ENCODE measurements around the gene NLRC5.
A peak's percentile ranks its signal among the peaks of the same experiment; 100 is the strongest.
"Not testable (repeated sequence)": the region's sequence is repeated elsewhere in the genome, so short reads cannot be mapped to it uniquely, and the experiment has no call there.

Gene NLRC5

GRCh38 chr16:57001026-57001679 lies 11.8 kb downstream of the NLRC5 start:
- DNase-seq (ENCODE audit: low read depth in 2 of 2), result no peak

GRCh38 chr16:57003439-57004386 lies 14.4 kb downstream of the NLRC5 start:
- DNase-seq (ENCODE audit: low read depth in 2 of 2), result no peak

DNA sequence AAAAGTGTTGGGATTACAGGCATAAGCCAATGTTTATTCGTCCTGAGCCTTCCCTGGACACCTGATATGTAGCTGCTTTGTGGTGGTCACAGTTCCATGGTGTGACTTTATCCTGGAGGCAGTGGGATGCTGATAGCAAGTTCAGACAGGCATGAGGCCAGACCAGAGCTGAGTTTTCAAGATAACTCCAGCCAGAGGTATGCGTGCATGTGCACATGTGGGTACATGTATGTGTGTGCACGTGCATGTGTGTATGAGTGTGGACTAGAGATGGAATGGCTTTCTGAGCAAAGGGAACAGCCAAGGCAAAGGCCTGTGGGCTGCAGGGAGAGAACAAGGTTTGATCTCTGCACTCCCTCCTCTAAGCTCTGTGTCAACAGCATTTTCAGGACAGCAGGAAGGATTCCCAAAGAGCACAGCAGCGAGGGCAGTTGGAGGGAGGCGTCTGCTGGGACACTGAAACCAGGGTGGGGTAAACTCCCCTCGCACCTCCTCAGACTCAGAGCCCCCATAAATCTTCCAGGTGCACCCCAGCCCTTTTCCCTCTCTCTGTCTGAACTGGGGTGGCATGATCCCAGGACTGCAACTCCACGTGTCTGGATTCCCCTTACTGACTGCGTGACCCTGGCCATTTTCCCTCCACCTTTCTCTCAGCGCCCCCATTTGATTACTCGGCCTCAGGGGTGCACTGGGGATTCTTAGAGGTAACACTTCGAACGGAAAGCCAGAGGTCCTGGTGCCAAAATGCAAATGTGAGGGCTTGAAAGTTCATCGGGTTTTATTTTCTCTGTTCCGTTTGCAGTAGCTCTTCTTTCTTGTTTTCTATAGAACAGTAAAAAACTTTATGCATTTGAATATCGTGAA lies 15.3 kb downstream of the NLRC5 start:
- no peak for DNase-seq (ENCODE audit: low read depth in 2 of 2)

- DNase-seq (ENCODE audit: low read depth in 2 of 2), result not testable (repeated sequence)
Measured at GRCh38 chr16:57005597-57005996, 16.2 kb downstream of the NLRC5 start.

- DNase-seq (ENCODE audit: low read depth in 2 of 2), result no peak
Measured at GRCh38 chr16:57007050-57007449, 17.7 kb downstream of the NLRC5 start.

- DNase-seq (ENCODE audit: low read depth in 2 of 2), result no peak
Measured at GRCh38 chr16:57007530-57007929, 18.2 kb downstream of the NLRC5 start.

DNA sequence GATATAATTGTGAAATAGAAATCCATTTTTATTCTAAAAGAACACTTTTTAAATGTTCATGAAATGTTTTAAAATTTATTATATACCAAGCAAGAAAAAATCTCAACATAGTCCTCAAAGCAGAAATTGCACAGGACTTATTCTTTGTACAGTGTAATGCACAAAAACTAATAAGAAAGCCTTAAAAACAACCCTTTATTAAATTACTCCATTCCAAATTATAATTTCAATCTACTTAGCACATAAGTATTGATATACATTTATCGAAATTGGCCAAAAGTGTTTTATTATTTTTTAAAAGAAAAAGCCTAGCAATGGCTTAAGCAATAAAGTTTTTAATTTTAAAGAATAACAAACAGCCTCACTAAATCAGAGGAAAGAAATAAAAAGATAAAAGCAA lies 19.1 kb downstream of the NLRC5 start:
- DNase-seq (ENCODE audit: low read depth in 2 of 2), result no peak

DNA sequence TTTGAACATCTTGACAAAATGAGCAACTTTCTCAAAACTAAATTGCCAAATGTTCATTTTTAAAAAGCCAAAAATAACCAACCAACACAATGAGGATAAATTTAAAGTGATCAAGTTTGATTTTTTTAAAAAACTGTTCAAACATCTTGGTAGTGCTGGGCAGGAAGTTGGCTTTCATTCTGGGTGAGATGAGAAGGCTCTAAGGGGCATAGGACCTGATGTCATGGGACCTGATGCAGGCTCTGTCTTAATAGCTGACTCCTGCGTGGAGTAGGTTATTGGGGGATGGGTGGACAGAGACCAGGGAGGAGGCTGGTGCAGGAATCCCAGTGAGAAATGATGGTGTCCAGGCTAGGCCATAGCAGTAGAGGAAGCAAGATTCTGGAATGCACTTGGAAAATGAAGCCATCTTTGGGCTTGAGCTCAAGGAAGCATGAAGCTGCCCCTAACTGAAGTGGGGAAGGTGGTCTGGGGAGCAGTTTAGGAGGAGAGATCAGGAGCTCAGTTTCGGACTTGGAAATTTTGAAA lies 20.4 kb downstream of the NLRC5 start:
- no peak for DNase-seq (ENCODE audit: low read depth in 2 of 2)

DNA sequence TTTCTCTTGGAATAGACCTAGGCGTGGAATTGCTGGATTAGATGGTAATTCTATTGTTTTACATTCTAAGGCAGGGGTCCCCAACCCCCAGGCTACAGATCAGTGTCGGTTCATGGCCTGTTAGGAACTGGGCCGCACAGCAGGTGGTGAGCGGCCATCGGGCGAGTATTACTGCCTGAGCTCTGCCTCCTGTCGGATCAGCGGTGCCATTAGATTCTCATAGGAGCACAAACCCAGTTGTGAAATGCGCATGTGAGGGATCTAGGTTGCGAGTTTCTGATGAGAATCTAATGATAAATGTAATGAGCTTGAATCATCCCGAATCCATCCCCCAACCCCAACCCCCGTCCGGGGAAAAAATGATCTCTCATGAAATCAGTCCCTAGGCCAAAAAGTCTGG lies 23.0 kb downstream of the NLRC5 start:
- no peak for DNase-seq (ENCODE audit: low read depth in 2 of 2)

DNA sequence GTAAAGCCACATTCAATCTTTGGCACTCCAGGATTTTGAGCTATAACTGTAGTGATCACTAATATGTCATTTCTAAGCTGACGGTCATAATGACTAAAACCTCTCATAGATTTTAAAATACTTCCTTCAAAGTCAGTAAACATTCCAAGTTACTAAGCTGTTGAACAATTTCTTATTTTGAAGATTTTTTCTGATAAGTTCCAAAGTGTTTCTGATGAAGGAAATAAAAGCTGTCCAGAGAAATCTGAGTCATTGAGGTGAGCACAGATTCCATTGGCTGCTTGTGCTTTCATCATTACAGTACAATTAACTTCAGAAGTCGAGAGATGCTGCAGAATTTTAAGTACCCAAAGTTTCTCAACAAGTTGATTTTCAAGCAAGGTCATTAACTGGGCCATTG lies 23.9 kb downstream of the NLRC5 start:
- DNase-seq (ENCODE audit: low read depth in 2 of 2), result no peak

GRCh38 chr16:57013902-57014301 lies 24.5 kb downstream of the NLRC5 start:
- DNase-seq (ENCODE audit: low read depth in 2 of 2), result no peak

DNA sequence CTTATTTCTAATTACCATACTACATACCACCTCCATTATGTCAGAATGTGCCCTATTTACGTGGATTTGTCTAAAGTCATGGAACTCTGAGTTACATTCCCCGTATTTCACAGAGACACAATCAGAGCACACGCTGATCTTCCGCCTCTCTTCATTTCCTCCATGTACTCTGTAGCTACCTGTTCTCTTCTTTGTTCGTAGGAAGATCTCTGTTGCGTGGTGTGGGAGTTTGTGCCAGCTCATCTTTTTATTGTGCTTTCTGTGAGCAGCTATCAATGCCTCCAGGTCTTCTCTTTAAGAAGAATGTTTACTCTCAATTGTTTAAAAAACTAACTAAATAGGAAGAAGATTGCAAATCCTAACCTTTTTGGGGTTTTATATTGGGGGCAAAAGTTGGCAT lies 26.9 kb downstream of the NLRC5 start:
- DNase-seq (ENCODE audit: low read depth in 2 of 2), result no peak

DNA sequence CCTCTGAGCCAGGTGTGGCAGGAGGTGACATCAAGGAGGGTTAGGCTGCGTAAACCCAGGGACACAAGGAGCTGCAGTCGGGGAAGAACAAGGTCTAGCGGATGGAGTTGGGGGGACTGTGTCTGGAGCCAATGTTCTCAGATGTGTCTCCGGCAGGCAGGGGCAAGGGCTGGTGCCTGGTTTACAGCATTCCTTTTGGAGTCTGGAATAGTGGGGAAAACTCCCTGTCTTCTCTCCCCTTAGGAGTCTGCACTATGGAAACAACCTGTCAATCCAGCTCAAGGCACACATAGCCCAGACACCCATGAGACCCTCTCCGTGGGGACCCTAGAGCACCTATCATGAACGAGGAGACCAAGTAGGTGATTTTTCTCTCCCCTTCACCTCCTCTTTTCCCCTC lies 27.5 kb downstream of the NLRC5 start:
- DNase-seq (ENCODE audit: low read depth in 2 of 2), result no peak

DNA sequence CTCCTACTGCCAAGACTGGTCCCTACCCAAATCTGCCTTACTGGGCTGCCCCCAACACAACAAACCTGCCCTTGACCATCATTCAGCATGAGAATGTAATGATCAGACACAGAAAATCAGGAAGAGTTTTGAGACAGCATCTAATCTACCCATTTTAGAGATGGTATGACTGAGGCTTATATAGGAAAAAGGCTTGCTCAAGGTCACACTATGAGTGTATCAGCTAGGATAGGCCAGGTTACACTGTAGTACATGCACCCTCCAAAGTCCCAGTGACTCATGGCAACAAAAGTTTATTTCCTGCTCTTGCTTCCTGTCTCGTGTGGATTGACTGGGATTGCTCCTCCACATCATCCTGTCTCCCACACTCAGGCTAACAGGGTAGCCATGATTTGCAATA lies 27.9 kb downstream of the NLRC5 start:
- no peak for DNase-seq (ENCODE audit: low read depth in 2 of 2)

DNA sequence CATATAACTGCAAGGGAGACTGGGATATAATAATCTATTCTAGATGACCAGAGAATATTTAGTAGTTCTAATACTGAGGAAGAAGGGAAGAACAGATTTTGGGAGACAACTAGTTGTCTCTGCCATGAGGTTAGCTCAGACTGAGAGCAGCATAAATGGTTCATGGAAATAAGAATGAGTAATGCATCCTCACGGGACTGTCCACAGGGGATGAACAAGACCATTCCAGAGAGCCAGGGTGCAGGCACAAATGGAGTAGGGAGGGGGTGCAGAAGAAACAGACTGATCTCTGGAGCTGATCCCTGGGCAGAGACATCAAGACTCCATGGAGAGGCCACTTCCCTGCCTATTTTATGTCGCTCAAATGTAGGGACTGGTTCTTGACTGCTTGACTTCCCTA lies 30.4 kb downstream of the NLRC5 start:
- DNase-seq (ENCODE audit: low read depth in 2 of 2), result no peak

GRCh38 chr16:57020651-57021050 lies 31.3 kb downstream of the NLRC5 start:
- no peak for DNase-seq (ENCODE audit: low read depth in 2 of 2)

DNA sequence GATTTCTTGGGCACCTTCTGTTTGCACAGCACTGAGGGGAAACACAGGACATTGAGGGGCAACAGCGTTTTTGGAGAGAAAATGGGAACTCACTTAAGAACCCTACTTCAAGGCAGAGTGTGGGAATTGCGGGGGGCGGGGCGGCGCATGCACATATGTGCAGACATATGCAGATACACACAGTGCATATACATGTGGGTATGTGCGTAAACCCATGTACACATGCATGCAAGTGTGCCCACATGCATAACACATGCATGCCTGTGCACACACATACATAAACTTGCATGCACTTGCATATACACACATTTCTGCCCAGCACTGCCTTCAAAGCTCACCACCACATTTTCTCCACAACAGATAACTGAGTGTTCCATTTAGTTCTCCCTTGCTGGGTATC lies 32.4 kb downstream of the NLRC5 start:
- no peak for DNase-seq (ENCODE audit: low read depth in 2 of 2)

- DNase-seq (ENCODE audit: low read depth in 2 of 2), result no peak
Measured at GRCh38 chr16:57022445-57022844, 33.1 kb downstream of the NLRC5 start.

- peak; percentile 49 to 63 for DNase-seq (ENCODE audit: low read depth in 2 of 2)
Measured at GRCh38 chr16:57023541-57024249, 34.3 kb downstream of the NLRC5 start.

DNA sequence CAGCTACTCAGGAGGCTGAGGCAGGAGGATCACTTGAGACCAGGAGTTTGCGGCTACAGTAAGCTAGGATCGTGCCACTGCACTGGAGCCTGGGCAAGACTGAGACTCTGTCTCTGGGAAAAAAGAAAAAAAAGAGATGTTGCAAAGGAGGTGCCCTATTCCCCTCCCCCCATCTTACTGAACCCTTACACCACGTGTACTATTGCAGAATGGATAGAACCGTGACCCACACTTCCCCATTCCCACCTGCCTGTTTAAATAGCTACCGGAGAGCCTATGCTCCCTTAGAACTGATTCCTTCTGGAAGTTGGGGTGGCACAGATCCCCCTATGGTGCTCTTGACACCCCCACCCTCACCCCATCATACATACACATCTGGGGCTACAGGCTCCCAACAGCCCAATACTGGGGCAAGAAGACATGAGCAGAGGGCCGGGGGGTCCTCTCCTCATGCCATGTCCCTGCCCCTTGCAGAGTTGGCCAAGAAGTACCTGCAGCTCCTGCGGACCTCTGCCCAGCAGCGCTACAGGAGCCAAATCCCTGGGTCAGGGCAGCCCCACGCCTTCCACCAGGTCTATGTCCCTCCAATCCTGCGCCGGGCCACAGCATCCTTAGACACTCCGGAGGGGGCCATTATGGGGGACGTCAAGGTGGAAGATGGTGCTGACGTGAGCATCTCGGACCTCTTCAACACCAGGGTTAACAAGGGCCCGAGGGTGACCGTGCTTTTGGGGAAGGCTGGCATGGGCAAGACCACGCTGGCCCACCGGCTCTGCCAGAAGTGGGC lies 35.7 kb downstream of the NLRC5 start:
- no peak for DNase-seq (ENCODE audit: low read depth in 2 of 2)
